HG02938 (cell line): ENCODE results near the gene SH3GL2.

Experiments
- ATAC-seq: cut with Tn5 transposase; IDR thresholded peaks from one replicate; pipeline ENCODE4 v1.9.1; 2021; ENCODE audit warnings: mild to moderate bottlenecking, moderate library complexity; ENCODE audit not compliant: unreplicated experiment

SH3GL2 gene

DNA sequence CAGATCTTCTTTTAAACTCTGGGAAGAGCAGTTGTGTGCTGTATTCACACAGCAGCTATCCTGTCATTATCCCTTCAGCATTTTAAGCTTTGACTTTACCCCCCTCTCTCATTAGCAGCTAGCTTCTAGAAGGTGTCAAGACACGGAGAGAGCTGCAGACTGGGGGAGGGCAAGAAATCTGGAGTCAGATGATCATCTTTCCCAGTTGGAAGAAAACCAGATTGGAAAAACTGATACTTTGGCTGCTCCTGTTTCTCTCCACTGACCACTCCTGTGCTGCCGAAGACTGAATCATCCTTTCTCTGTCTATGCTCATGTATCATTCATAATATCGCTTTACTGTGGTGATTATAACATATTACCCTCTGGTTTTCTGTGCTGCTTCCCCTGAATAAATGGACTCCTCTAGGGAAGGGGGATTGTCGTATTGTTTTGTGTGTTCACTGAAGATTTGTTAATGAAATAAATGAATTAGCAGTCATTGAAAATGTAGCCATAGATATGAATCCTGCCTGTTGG, 75.1 kb downstream of the SH3GL2 start:
- ATAC-seq, result no peak

DNA sequence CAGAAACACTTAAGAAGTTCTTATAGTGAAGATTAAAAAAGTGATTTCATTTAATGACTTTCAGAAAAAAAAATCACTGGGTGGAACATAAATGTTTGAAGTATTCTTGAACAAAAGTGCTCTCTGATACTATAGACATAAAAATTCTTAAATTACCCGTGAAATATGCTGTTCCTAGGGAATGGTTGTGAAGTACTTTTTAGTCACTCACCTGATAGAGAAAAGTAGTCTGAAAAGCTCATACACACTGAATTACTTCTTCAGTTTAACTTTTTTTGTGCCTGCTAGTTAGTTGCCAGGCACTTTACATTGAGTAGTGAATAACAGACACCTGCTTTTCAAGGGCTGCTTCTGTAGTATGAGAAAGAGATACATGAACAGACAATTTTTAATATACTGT, 78.0 kb downstream of the SH3GL2 start:
- ATAC-seq, result no peak

DNA sequence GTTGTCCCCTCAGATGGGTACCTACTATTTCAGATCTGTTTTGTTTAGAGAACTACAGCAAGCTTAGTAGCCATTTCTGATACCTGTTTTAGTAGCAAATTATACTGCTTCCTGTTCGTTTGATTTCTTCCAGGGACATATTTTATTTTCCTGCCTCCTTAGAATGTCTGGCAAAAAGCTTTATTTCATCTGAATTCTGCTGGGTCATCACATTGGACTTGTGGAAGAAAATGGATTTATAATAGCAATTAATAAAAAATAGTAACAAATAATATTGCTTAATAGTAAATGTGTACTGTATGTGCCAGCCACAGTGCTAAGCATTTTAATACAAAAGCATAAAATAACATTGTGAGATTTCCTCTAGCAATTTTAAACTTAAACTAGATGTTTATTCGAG, 79.4 kb downstream of the SH3GL2 start:
- ATAC-seq, result no peak

DNA sequence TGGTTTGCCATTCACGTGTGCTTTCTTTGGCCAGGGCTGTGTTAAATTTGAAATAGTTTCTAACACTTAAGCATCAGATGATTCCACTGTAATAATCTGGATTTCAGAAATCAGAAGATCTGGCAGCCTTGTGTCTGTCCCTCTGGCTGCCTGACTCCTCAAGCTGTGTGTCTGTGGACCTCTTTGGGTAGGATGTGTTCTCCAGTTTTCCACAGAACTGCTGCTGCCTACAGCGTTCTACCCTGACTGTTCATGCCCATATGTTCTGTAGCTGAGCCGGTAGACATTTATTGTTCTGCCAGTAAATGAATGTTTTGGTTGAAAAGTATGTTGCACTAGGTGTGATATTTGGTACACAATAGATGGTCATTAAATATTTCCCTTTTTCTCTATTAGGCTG, 81.3 kb downstream of the SH3GL2 start:
- ATAC-seq, result no peak

DNA sequence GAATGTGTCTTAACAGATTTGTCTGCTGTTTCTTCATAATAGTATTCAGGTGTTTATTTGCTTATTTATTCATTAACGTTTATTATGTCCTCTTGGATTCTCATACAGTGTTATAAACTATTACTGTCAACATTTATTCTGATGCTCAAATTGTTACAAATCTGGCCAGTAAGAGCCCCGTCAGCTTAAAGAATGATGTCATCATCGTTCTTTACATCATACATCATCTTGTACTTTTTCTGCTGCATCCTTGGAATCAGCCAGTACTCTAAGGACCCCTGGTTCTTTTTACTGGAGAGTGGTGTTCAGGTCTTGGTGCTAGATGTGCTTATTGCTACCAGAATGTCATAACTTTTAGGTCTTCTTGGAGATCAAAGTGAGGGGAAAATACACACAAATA, 86.6 kb downstream of the SH3GL2 start:
- ATAC-seq, result no peak

DNA sequence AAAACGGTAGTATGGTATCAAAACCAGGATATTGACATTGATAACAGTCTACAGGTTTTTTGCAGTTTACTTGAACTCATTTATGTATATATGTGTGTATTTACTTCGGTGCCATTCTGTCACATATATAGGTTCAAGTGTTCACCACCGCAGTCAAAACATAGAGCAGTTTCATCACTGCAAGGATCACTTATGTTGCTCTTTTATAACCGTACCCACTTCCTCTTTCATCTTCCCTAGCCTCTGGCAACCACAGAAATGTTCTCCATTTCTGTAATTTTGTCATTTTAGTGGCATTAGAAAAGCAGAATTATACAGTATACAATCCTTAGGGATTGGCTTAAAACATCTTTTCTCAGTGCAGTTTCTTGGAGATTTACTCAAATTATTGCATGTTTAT, 90.3 kb downstream of the SH3GL2 start:
- ATAC-seq, result no peak

DNA sequence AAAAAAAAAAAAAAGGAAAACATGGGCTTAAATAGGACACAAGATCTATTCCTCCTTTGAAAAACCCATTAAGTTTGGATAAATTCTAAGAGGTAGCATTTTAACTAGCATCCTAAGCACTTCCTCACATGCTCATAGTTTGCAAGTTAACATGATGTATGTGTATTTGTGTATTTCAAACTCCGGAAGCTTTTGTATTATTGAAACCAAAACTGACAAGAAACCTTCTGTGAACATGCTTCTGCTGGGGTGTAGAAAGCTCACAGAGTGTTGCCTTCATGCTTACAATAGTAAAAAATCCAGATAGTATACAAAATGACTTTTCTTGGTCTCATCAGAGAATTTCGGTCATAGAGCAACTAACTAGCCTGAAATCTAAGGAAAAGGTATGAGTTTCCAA, 103.8 kb downstream of the SH3GL2 start:
- no peak for ATAC-seq

DNA sequence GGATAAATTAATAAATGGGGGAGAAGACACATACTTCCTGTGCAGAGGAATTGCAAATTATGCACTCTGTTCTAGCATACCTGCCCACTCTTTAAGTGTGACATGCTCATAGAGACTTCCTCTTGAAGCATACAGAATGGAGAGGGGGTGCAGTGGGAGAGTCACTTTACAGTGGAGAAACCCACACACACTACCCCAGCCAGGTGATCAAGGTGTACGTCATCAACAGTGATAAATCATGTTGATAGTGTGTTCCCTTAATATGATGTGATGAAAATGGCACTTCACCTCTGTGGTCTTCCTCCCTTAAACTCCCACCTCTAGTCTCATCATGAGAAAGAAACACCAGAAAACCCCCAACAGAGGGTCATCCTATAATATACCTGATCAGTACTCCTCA, 110.0 kb downstream of the SH3GL2 start:
- no peak for ATAC-seq

DNA sequence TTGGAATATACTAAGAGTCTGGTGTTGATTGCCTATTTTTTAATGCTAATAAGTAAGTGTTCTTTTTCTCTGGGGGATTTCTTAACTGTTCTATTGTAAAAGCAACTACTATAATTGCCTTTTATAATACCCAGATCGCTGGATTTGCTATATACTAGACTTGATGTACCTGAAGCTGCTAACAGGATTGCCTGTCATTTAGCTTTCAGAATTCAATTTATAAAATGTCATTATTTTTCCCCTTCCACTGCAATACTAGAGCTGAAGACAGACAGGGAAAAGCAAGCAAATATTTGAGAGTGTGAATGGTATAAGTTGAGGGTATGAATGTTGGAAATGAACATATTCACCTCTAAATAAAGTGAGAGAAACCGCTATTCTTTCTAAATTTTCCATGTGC, 115.5 kb downstream of the SH3GL2 start:
- no peak for ATAC-seq

DNA sequence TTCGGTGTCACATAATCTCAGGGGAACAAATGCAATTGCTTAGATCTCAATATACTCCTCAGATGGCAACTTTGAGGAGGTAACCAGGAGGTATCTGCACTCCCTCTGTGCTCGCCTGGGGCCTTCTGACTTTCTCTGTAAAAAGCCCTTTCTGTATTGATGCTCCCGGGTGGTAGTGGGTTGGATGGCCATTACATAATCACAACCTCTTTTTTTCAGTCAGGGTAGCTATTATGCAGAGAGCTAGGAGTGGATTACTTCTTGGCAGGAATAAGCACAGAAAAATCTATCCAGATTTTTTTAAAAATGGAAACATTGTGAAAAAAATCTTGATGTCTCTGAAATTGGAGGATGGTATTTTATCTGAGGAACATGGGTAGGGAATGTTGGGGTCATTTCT, 116.6 kb downstream of the SH3GL2 start:
- ATAC-seq, result no peak

DNA sequence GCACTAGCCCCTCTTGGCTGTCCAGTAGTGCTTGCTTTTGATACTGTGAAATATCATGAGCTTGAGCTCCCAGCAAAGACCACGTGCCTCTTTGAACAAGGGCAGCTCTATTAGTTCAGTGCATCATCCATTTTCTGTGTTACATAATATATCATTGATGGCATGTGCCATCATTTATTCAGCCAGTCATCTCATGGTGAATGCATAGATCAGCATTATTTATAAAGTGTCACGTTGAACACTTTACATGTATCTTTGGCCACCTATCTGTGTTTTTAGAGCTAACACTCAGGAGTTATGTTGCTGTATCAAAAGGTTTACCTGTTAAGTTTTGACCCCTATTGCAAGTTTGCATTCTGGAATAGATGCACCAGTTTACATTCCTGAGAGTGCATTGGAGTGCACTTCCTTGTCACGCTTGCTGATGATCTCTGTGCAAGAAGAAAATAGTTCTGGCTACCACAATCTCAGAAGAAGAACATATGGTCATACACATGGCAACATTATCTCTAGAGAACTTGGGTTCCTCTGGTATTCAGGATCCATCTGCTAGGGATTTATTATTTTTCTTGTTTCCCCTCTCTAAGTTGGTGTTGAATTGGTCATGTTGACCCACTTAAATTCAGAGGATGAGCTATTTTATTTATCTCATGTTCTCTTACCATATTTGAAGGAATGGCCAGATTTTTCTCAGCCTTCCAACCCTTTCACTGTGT, 120.9 kb downstream of the SH3GL2 start:
- ATAC-seq, result no peak

DNA sequence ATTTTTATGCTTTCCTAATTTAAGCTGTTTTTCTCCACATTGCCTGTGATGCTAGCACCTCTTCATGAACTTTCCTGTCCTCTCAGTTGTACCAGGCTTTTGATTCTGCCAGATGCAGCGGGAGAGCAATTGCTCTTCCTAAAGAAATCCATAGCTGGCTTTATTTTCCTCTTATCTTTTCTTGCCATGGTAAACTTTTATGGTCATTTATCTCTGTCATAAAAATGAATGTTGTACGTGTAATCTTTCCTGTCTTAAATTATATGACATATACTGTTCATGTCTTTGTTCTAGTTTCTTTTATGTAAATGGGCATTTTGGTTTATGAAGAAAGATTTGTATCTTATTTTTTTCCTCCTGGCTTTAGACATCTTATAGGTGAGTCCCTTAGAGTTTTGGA, 127.5 kb downstream of the SH3GL2 start:
- ATAC-seq, result no peak

DNA sequence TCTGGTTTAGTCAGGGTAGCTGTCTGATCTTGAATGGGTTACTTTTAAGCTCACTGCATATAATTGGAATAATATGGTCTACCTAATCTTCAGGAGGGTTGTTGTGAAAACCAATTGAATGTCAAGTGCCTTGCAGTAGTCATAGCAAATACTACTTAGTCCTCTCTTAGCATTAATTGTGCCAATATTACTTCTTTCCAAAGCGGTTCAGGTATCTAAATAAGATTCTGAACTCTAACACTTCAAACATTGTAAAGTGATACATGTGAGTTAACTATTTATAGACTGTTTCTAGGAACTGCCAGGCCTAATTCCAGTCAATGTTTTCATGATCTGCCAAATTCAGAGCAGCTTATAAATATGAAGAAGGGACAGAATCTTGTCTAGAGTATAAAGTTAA, 140.2 kb downstream of the SH3GL2 start:
- no peak for ATAC-seq

DNA sequence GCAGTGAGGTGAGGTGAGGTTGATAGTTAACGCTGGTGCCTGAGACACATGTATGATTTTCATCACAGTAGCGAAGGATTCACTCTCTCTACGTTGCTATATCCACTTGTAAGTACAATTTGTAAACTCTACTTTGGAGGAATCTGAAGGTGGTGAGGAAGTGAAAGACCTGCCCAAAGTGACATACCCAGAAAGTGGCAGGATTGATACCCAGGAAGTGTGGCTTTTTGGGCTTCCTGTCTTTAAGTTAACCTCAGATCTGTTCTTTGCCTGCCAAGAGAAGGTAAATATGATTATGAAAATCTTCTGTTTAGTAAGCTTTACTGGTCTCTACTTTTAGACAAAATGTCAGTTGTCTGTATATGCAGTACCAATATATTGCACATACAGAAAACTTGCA, 143.1 kb downstream of the SH3GL2 start:
- ATAC-seq, result no peak

DNA sequence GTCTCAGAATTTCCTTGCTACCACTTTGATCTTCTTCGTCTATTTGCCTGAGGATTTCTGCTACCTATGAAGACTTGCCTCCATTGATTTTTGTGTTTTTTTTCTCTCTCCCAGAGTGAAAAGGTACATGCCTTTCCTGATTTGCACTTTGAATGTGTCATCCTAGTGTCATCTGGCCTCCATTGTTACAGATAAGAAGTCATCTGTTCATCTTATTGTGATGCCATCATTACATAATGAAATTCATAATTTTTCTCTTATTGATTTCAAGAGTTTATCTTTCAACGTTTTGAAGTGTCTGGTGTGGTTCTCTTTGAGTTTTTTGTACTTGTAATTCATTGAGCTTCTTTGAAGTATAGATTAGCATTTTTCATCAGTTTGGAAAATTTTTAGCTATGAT, 144.8 kb downstream of the SH3GL2 start:
- ATAC-seq, result no peak

DNA sequence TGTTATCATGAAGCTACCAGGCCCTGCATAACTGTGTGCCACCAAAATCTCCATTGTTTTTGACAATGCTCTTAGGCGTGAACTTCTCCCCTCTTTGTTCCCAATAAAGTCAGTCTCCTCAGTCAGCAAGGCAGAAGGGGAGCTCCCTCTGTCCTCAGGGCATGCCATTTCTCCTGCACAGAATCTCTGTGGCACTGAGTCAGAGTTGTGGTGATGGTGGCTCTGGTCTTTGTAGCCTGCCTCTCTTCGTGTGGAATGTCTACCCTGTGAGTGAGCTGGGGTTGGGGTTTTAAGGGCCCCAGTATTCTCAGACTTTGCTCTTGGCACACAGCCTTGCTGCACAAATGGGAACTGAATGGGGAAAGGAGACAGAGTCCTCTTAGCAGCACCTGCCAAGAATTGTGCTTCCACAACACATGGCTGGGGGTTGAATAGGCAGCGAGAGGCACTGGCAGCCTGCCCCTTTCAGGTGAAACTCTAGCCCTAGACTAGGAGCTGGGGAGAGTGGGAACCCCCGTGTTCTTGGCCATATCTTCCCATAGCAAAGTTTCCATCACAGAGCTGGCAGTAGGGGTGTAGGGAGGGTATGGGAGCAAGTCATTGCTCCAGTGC, 146.6 kb downstream of the SH3GL2 start:
- no peak for ATAC-seq

DNA sequence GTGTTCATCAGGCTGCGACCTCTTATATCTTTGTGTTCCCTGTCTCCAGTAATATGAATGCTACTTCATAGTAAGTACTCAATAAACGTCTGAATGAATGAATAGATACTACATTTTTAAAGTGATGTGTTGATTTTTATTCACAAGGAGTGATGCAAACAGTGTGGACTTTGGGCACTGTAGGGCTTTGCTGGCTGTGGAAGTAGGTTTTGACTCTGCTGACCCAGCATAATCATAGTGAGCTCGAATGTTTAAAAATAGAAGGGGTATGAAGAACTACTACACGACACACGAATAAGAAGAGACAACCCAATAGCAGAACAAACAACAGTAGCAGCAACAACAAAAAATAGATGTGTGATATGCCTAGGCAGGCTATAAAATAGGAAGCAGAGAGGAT, 147.4 kb downstream of the SH3GL2 start:
- no peak for ATAC-seq

DNA sequence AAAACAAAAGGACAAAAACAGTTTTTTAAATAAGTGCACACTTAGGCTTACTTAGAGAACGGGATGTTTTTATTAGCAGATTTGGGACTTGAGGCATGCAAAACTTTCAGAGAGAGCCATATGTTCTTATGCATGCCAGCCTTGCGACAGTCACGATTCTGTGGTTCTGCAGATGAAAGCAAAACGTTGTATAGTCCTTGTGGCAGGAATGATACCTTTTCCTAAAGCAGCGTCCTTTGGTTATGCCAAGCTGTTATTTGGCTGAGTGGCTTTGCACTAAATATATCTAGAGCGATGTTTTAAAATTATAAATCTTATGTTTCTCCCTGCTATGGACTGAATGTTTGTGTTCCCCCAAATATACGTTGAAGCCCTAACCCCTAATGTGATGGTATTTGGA, 152.0 kb downstream of the SH3GL2 start:
- ATAC-seq, result no peak

DNA sequence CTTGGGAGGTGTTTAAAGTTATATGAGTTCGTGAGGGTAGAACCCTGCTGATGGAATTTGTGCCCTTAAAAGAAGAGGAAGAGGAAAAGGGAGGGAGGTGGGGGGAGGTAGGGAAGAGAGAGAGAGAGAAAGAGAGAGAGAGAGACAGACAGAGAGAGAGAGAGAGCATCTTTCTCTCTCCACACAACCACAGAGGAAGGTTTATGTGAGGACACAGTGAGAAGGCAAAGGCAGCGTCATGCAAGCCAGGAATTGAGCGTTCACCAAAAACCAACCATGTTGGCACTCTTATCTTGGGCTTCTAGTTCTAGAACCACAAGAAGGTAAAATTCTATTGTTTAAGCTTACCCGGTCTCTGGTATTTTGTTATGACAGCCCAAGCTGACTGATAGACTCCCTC, 152.4 kb downstream of the SH3GL2 start:
- ATAC-seq, result no peak

DNA sequence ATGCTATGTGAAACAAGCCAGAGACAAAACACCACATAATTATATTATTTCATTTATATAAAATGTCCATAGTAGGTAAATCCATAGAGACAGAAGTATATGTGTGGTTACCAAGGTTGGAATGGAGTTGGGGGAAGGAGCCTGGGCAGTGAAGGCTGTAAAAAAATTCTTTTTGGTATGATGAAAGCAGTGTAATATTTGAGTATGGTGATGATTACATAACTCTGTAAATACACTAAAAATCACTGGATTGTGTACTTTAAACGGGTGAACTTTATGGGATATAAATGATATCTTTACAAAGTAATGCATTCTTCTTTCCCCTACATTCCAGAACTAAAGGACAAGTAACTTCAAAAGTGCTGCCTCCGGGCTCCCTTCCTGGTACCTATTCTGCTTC, 155.8 kb downstream of the SH3GL2 start:
- ATAC-seq, result no peak

DNA sequence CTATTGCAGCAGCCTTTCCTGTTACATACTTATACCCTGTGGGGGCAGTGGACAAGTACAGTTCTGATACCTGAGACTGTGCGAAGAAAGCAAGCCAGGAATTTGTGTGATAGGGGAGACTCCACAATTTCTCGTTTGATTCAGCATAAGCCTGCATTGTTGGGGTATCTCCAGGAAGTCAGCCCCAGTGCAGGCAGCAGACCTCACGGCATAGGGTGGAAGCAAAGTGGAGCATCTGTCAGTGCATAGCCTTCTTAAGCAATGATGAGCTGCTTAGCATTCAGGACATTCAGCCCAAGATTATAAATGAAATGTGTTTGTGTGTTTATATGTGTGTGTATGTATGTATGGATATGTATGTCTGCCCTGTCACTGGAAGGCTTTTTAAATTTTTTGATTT, 157.0 kb downstream of the SH3GL2 start:
- no peak for ATAC-seq

DNA sequence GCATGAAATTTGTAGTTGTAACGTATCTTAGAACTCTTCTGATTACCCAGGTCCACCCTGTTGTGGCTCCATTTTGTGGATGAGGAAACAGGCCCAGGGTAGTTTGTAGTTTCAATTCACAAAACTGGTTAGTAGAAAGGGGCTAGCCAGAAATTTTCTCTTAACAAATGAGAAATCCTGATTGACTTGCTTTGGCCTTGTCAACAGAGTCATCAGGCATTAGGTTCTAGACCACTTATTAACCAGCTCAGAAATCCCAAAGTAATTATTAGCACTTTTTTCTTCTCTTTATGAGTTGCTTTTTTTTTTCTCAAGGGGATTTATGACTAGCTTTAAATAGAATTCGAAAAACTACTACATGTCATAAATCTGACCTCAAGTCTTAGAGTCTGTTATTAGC, 160.2 kb downstream of the SH3GL2 start:
- no peak for ATAC-seq

DNA sequence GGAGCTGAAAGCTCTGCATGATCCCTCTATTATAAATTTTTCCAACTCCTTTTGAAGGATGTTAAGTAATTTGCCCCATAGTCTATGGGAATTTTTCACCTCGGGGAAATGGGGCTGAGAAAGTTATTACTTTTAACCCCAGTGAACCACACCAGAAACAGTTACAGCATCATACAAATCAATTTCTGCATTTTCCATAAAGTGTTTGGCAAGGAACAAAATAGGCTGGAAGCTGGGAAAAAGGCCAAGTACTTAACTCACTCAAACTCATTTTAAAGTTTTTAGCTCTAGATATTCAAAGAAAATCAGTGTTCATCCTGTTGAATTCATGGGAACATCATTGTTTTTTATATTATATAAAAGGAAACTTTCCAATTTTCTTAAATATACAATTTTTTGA, 160.9 kb downstream of the SH3GL2 start:
- no peak for ATAC-seq
